Activated T-cell treated with anti-CD3 and anti-CD28 coated beads, Interleukin-2, amount 50 U/mL, for 24 hours (primary cell): ENCODE data around the gene NPY4R.
"Not testable (repeated sequence)": the region's sequence is repeated elsewhere in the genome, so short reads cannot be mapped to it uniquely, and the experiment has no call there.

Source experiments
- DNase-seq: peaks from one replicate; pipeline ENCODE4 v3.0.0-alpha.2; 2020
- H3K27ac Mint-ChIP-seq: 2 replicates; pipeline ENCODE4 v1.8.0; 2020; ENCODE audit warnings: mild to moderate bottlenecking, mixed read lengths
- H3K27me3 Mint-ChIP-seq: 2 replicates; pipeline ENCODE4 v1.8.0; 2020; ENCODE audit warnings: mixed read lengths
- H3K36me3 Mint-ChIP-seq: 2 replicates; pipeline ENCODE4 v1.8.0; 2020; ENCODE audit warnings: low read depth, mixed read lengths
- H3K4me1 Mint-ChIP-seq: 2 replicates; pipeline ENCODE4 v1.8.0; 2020; ENCODE audit warnings: low read depth, mixed read lengths
- H3K4me3 Mint-ChIP-seq: 2 replicates; pipeline ENCODE4 v1.8.0; 2020; ENCODE audit warnings: mild to moderate bottlenecking, moderate library complexity, mixed read lengths
- H3K9me3 Mint-ChIP-seq: 2 replicates; pipeline ENCODE4 v1.8.0; 2020; ENCODE audit warnings: mixed read lengths

Gene NPY4R

GRCh38 chr10:46473758-46474157 lies 8.0 kb upstream of the NPY4R start:
- not testable (repeated sequence) for H3K27ac Mint-ChIP-seq, H3K36me3 Mint-ChIP-seq, H3K4me1 Mint-ChIP-seq, DNase-seq, H3K4me3 Mint-ChIP-seq, H3K27me3 Mint-ChIP-seq, H3K9me3 Mint-ChIP-seq

GRCh38 chr10:46470134-46470533 lies 4.4 kb upstream of the NPY4R start:
- not testable (repeated sequence) for H3K27me3 Mint-ChIP-seq, H3K4me3 Mint-ChIP-seq, DNase-seq, H3K27ac Mint-ChIP-seq, H3K9me3 Mint-ChIP-seq, H3K36me3 Mint-ChIP-seq, H3K4me1 Mint-ChIP-seq

- DNase-seq, H3K4me1 Mint-ChIP-seq, H3K36me3 Mint-ChIP-seq, H3K9me3 Mint-ChIP-seq, H3K27me3 Mint-ChIP-seq, H3K4me3 Mint-ChIP-seq, H3K27ac Mint-ChIP-seq: not testable (repeated sequence)
Observed at GRCh38 chr10:46468119-46468809, 2.5 kb upstream of the NPY4R start.

- H3K9me3 Mint-ChIP-seq, DNase-seq, H3K4me3 Mint-ChIP-seq, H3K27ac Mint-ChIP-seq, H3K36me3 Mint-ChIP-seq, H3K4me1 Mint-ChIP-seq, H3K27me3 Mint-ChIP-seq: not testable (repeated sequence)
Observed at GRCh38 chr10:46463608-46464007, 2.1 kb downstream of the NPY4R start.

GRCh38 chr10:46462276-46462675 lies 3.5 kb downstream of the NPY4R start:
- not testable (repeated sequence) for H3K4me3 Mint-ChIP-seq, H3K4me1 Mint-ChIP-seq, DNase-seq, H3K27ac Mint-ChIP-seq, H3K9me3 Mint-ChIP-seq, H3K36me3 Mint-ChIP-seq, H3K27me3 Mint-ChIP-seq

GRCh38 chr10:46459579-46459978 lies 6.2 kb downstream of the NPY4R start:
- not testable (repeated sequence) for H3K36me3 Mint-ChIP-seq, DNase-seq, H3K4me3 Mint-ChIP-seq, H3K9me3 Mint-ChIP-seq, H3K27ac Mint-ChIP-seq, H3K4me1 Mint-ChIP-seq, H3K27me3 Mint-ChIP-seq

GRCh38 chr10:46457071-46457470 lies 8.7 kb downstream of the NPY4R start:
- not testable (repeated sequence) for H3K27ac Mint-ChIP-seq, H3K4me3 Mint-ChIP-seq, H3K9me3 Mint-ChIP-seq, DNase-seq, H3K36me3 Mint-ChIP-seq, H3K27me3 Mint-ChIP-seq, H3K4me1 Mint-ChIP-seq

- not testable (repeated sequence) for H3K27me3 Mint-ChIP-seq, H3K4me3 Mint-ChIP-seq, DNase-seq, H3K4me1 Mint-ChIP-seq, H3K9me3 Mint-ChIP-seq, H3K36me3 Mint-ChIP-seq, H3K27ac Mint-ChIP-seq
Observed at GRCh38 chr10:46455992-46456391, 9.8 kb downstream of the NPY4R start.

GRCh38 chr10:46451365-46451764 lies 14.4 kb downstream of the NPY4R start:
- H3K36me3 Mint-ChIP-seq, H3K9me3 Mint-ChIP-seq, DNase-seq, H3K4me3 Mint-ChIP-seq, H3K27me3 Mint-ChIP-seq, H3K4me1 Mint-ChIP-seq, H3K27ac Mint-ChIP-seq: not testable (repeated sequence)

GRCh38 chr10:46450829-46451228 lies 14.9 kb downstream of the NPY4R start:
- not testable (repeated sequence) for H3K27me3 Mint-ChIP-seq, H3K4me1 Mint-ChIP-seq, H3K4me3 Mint-ChIP-seq, H3K36me3 Mint-ChIP-seq, H3K27ac Mint-ChIP-seq, H3K9me3 Mint-ChIP-seq, DNase-seq

GRCh38 chr10:46447439-46447838 lies 18.3 kb downstream of the NPY4R start:
- not testable (repeated sequence) for H3K4me3 Mint-ChIP-seq, DNase-seq, H3K4me1 Mint-ChIP-seq, H3K27me3 Mint-ChIP-seq, H3K36me3 Mint-ChIP-seq, H3K27ac Mint-ChIP-seq, H3K9me3 Mint-ChIP-seq

- not testable (repeated sequence) for H3K27me3 Mint-ChIP-seq, H3K4me1 Mint-ChIP-seq, DNase-seq, H3K36me3 Mint-ChIP-seq, H3K4me3 Mint-ChIP-seq, H3K9me3 Mint-ChIP-seq, H3K27ac Mint-ChIP-seq
Observed at GRCh38 chr10:46445389-46446122, 20.2 kb downstream of the NPY4R start.

- not testable (repeated sequence) for H3K4me1 Mint-ChIP-seq, DNase-seq, H3K27me3 Mint-ChIP-seq
Observed at GRCh38 chr10:46443422-46443821, 22.3 kb downstream of the NPY4R start.

GRCh38 chr10:46442706-46443275 lies 23.0 kb downstream of the NPY4R start:
- H3K9me3 Mint-ChIP-seq, H3K4me1 Mint-ChIP-seq, H3K4me3 Mint-ChIP-seq, H3K36me3 Mint-ChIP-seq, DNase-seq, H3K27ac Mint-ChIP-seq, H3K27me3 Mint-ChIP-seq: not testable (repeated sequence)

More at GRCh38 chr10:46443422-46443821, 22.3 kb downstream of the NPY4R start:
- not testable (repeated sequence) for H3K4me3 Mint-ChIP-seq, H3K27ac Mint-ChIP-seq, H3K9me3 Mint-ChIP-seq, H3K36me3 Mint-ChIP-seq

- not testable (repeated sequence) for H3K4me3 Mint-ChIP-seq, DNase-seq
Observed at GRCh38 chr10:46441837-46442278, 23.9 kb downstream of the NPY4R start.

More at GRCh38 chr10:46441837-46442278, 23.9 kb downstream of the NPY4R start:
- not testable (repeated sequence) for H3K4me1 Mint-ChIP-seq, H3K36me3 Mint-ChIP-seq, H3K27me3 Mint-ChIP-seq, H3K9me3 Mint-ChIP-seq, H3K27ac Mint-ChIP-seq
